ENCODE results near the gene CACNA1C.

Gene CACNA1C

GRCh38 chr12:2229661-2230539, 177.1 kb downstream of the CACNA1C start:
- no peak for DNase-seq (ENCODE audit: low read depth in 2 of 2, low spot score in 1 of 2)

- DNase-seq (ENCODE audit: low read depth in 2 of 2, low spot score in 1 of 2), result no peak
Observed at GRCh38 chr12:2231011-2231595, 178.3 kb downstream of the CACNA1C start.

- DNase-seq (ENCODE audit: low read depth in 2 of 2, low spot score in 1 of 2), result no peak
Observed at GRCh38 chr12:2231956-2232355, 179.2 kb downstream of the CACNA1C start.

GRCh38 chr12:2233034-2233433, 180.2 kb downstream of the CACNA1C start:
- no peak for DNase-seq (ENCODE audit: low read depth in 2 of 2, low spot score in 1 of 2)

GRCh38 chr12:2234091-2234490, 181.3 kb downstream of the CACNA1C start:
- no peak for DNase-seq (ENCODE audit: low read depth in 2 of 2, low spot score in 1 of 2)

- DNase-seq (ENCODE audit: low read depth in 2 of 2, low spot score in 1 of 2), result no peak
Observed at GRCh38 chr12:2234646-2235350, 182.0 kb downstream of the CACNA1C start.

- no peak for DNase-seq (ENCODE audit: low read depth in 2 of 2, low spot score in 1 of 2)
Observed at GRCh38 chr12:2236506-2237294, 183.9 kb downstream of the CACNA1C start.

GRCh38 chr12:2238111-2238510, 185.3 kb downstream of the CACNA1C start:
- no peak for DNase-seq (ENCODE audit: low read depth in 2 of 2, low spot score in 1 of 2)

- DNase-seq (ENCODE audit: low read depth in 2 of 2, low spot score in 1 of 2), result no peak
Observed at GRCh38 chr12:2239381-2239871, 186.6 kb downstream of the CACNA1C start.

- no peak for DNase-seq (ENCODE audit: low read depth in 2 of 2, low spot score in 1 of 2)
Observed at GRCh38 chr12:2240390-2240789, 187.6 kb downstream of the CACNA1C start.

GRCh38 chr12:2240984-2241383, 188.2 kb downstream of the CACNA1C start:
- DNase-seq (ENCODE audit: low read depth in 2 of 2, low spot score in 1 of 2), result no peak

GRCh38 chr12:2242216-2242615, 189.4 kb downstream of the CACNA1C start:
- DNase-seq (ENCODE audit: low read depth in 2 of 2, low spot score in 1 of 2), result no peak

GRCh38 chr12:2242816-2243215, 190.0 kb downstream of the CACNA1C start:
- no peak for DNase-seq (ENCODE audit: low read depth in 2 of 2, low spot score in 1 of 2)

GRCh38 chr12:2243275-2243674, 190.5 kb downstream of the CACNA1C start:
- DNase-seq (ENCODE audit: low read depth in 2 of 2, low spot score in 1 of 2), result no peak

- no peak for DNase-seq (ENCODE audit: low read depth in 2 of 2, low spot score in 1 of 2)
Observed at GRCh38 chr12:2244013-2244861, 191.4 kb downstream of the CACNA1C start.

- DNase-seq (ENCODE audit: low read depth in 2 of 2, low spot score in 1 of 2), result no peak
Observed at GRCh38 chr12:2246358-2246757, 193.6 kb downstream of the CACNA1C start.

- no peak for DNase-seq (ENCODE audit: low read depth in 2 of 2, low spot score in 1 of 2)
Observed at GRCh38 chr12:2247120-2247519, 194.3 kb downstream of the CACNA1C start.

GRCh38 chr12:2247596-2247995, 194.8 kb downstream of the CACNA1C start:
- DNase-seq (ENCODE audit: low read depth in 2 of 2, low spot score in 1 of 2), result no peak

GRCh38 chr12:2248087-2248900, 195.5 kb downstream of the CACNA1C start:
- DNase-seq (ENCODE audit: low read depth in 2 of 2, low spot score in 1 of 2), result no peak

All from stimulated activated CD8-positive, alpha-beta memory T cell treated with anti-CD3 and anti-CD28 coated beads, Interleukin-4, amount 100 ng/mL, for 1 hour (primary cell).